ENCODE data around the gene PDE11A. TPM values are rescaled to one million over a fixed set of nuclear protein-coding genes. Genes with fewer than 3 reads are reported as not detected.

Gene PDE11A
- total and polyA plus RNA-seq, 2 experiments from 2014 or later, result 0.08 to 0.73 TPM

DNA sequence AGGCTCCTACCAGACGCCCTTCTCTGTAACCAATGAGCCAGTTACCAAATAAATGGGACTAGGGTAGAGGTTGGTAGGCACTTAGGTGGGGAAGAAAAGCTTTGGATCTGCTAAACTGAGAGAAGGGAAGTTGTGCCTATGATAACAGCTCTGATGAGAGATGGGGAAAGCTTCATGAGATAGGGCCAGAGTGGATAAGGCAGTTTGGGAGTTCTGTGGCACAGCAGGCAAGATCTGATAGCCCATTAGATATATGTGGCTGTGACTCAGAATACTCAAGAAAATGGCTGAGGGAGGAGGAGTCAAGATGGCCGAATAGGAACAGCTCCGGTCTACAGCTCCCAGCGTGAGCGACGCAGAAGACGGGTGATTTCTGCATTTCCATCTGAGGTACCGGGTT lies 99.8 kb downstream of the PDE11A start (continued):
- TF ChIP-seq, protein P1, sequence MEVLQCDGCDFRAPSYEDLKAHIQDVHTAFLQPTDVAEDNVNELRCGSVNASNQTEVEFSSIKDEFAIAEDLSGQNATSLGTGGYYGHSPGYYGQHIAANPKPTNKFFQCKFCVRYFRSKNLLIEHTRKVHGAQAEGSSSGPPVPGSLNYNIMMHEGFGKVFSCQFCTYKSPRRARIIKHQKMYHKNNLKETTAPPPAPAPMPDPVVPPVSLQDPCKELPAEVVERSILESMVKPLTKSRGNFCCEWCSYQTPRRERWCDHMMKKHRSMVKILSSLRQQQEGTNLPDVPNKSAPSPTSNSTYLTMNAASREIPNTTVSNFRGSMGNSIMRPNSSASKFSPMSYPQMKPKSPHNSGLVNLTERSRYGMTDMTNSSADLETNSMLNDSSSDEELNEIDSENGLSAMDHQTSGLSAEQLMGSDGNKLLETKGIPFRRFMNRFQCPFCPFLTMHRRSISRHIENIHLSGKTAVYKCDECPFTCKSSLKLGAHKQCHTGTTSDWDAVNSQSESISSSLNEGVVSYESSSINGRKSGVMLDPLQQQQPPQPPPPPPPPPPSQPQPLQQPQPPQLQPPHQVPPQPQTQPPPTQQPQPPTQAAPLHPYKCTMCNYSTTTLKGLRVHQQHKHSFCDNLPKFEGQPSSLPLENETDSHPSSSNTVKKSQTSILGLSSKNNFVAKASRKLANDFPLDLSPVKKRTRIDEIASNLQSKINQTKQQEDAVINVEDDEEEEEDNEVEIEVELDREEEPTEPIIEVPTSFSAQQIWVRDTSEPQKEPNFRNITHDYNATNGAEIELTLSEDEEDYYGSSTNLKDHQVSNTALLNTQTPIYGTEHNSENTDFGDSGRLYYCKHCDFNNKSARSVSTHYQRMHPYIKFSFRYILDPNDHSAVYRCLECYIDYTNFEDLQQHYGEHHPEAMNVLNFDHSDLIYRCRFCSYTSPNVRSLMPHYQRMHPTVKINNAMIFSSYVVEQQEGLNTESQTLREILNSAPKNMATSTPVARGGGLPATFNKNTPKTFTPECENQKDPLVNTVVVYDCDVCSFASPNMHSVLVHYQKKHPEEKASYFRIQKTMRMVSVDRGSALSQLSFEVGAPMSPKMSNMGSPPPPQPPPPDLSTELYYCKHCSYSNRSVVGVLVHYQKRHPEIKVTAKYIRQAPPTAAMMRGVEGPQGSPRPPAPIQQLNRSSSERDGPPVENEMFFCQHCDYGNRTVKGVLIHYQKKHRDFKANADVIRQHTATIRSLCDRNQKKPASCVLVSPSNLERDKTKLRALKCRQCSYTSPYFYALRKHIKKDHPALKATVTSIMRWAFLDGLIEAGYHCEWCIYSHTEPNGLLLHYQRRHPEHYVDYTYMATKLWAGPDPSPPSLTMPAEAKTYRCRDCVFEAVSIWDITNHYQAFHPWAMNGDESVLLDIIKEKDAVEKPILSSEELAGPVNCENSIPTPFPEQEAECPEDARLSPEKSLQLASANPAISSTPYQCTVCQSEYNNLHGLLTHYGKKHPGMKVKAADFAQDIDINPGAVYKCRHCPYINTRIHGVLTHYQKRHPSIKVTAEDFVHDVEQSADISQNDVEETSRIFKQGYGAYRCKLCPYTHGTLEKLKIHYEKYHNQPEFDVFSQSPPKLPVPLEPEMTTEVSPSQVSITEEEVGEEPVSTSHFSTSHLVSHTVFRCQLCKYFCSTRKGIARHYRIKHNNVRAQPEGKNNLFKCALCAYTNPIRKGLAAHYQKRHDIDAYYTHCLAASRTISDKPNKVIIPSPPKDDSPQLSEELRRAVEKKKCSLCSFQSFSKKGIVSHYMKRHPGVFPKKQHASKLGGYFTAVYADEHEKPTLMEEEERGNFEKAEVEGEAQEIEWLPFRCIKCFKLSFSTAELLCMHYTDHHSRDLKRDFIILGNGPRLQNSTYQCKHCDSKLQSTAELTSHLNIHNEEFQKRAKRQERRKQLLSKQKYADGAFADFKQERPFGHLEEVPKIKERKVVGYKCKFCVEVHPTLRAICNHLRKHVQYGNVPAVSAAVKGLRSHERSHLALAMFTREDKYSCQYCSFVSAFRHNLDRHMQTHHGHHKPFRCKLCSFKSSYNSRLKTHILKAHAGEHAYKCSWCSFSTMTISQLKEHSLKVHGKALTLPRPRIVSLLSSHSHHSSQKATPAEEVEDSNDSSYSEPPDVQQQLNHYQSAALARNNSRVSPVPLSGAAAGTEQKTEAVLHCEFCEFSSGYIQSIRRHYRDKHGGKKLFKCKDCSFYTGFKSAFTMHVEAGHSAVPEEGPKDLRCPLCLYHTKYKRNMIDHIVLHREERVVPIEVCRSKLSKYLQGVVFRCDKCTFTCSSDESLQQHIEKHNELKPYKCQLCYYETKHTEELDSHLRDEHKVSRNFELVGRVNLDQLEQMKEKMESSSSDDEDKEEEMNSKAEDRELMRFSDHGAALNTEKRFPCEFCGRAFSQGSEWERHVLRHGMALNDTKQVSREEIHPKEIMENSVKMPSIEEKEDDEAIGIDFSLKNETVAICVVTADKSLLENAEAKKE (CRISPR knock-in tag; IDR thresholded peaks at IDR 0.05), result no peak
- no peak for TF ChIP-seq NANOG (IDR thresholded peaks at IDR 0.05; ENCODE audit: borderline replicate concordance)

DNA sequence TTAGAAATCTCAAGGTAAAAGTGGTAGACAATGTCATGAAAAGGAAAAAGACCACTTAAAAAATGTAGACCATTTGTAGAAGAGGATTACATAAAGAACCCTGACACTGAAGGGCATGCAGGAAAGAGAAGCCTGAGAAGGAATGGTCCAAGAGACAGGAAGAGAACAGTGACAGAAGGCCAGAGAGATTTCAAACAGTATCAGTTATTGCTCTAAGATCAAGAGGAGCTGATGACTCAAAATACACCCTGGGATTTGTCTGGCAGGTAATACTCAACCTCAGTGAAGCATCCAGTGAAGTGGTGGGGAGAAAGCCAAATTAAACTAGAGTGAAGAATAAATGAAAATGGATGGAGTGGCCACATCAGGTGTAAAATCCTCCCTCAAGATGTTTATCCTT lies 100.5 kb downstream of the PDE11A start:
- no peak for ATAC-seq
- Mint-ChIP-seq H3K27me3 (ENCODE audit: insufficient read depth, low read depth, poor library complexity) (no peaks in the 10 kb centered on the region), H3K9me3 (no peaks in the 10 kb centered on the region), H3K4me1 (no peaks in the 10 kb centered on the region), H3K27ac (no peak overlapping the region), H3K36me3 (ENCODE audit: low read depth) (no peaks in the 10 kb centered on the region), H3K4me3 (no peak overlapping the region)
- no peaks in the 10 kb centered on the region; the same call in 1 of the 2 replicates for H3K36me3 ChIP-seq (ENCODE audit: insufficient read depth)
- H3K9me2 ChIP-seq (ENCODE audit: insufficient read depth), result peaks cover 20% of the 10 kb centered on the region
- H3K79me2 ChIP-seq (replicated peaks; ENCODE audit: insufficient read depth), result no peaks in the 10 kb centered on the region
- H3K27ac ChIP-seq (ENCODE audit: low read depth), result no peak overlapping the region
- DNase-seq (ENCODE audit: low spot score), result no peak
- H2AFZ ChIP-seq, result peak overlapping the region; percentile 91
- no peak overlapping the region for H3K4me3 ChIP-seq
- 0 out of 2 replicates have a peak, but pooled peaks cover 7% of the 10 kb centered on the region for H3K4me1 ChIP-seq (ENCODE audit: insufficient read depth)
- H3K4me2 ChIP-seq, result peak overlapping the region; percentile 73; the same call in 1 of the 2 replicates
- no peaks in the 10 kb centered on the region for H4K20me1 ChIP-seq (replicated peaks; ENCODE audit: insufficient read depth)
- no peaks in the 10 kb centered on the region for H3F3A ChIP-seq (replicated peaks; ENCODE audit: low read depth)
- no peaks in the 10 kb centered on the region for H3K27me3 ChIP-seq (ENCODE audit: insufficient read depth)
- TF ChIP-seq ZNF114 (CRISPR knock-in tag; IDR thresholded peaks at IDR 0.05), result no peak
- no peak for TF ChIP-seq JUNB (IDR thresholded peaks at IDR 0.05; ENCODE audit: unreplicated experiment)
- TF ChIP-seq, protein P2, sequence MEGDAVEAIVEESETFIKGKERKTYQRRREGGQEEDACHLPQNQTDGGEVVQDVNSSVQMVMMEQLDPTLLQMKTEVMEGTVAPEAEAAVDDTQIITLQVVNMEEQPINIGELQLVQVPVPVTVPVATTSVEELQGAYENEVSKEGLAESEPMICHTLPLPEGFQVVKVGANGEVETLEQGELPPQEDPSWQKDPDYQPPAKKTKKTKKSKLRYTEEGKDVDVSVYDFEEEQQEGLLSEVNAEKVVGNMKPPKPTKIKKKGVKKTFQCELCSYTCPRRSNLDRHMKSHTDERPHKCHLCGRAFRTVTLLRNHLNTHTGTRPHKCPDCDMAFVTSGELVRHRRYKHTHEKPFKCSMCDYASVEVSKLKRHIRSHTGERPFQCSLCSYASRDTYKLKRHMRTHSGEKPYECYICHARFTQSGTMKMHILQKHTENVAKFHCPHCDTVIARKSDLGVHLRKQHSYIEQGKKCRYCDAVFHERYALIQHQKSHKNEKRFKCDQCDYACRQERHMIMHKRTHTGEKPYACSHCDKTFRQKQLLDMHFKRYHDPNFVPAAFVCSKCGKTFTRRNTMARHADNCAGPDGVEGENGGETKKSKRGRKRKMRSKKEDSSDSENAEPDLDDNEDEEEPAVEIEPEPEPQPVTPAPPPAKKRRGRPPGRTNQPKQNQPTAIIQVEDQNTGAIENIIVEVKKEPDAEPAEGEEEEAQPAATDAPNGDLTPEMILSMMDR (conservative IDR thresholded peaks at IDR 0.05; ENCODE audit: low read depth in 2 of 2), result no peak
- no peak for TF ChIP-seq NANOG (IDR thresholded peaks at IDR 0.05; ENCODE audit: borderline replicate concordance)
- no peak for TF ChIP-seq STAT1 (IDR thresholded peaks at IDR 0.05; ENCODE audit: unreplicated experiment)
- TF ChIP-seq EZH2phosphoT487 (IDR thresholded peaks at IDR 0.05; ENCODE audit: unreplicated experiment), result no peak
- TF ChIP-seq CREB1 (CRISPR knock-in tag; IDR thresholded peaks at IDR 0.05; ENCODE audit: low read depth), result no peak
- no peak for TF ChIP-seq EZH2 (IDR thresholded peaks at IDR 0.05; ENCODE audit: low read depth, unreplicated experiment)
